ENCODE data around the gene SLC7A9.

GRCh38 chr19:32891609-32892008 is 22.0 kb upstream of the SLC7A9 start:
- TF ChIP-seq, protein P1, sequence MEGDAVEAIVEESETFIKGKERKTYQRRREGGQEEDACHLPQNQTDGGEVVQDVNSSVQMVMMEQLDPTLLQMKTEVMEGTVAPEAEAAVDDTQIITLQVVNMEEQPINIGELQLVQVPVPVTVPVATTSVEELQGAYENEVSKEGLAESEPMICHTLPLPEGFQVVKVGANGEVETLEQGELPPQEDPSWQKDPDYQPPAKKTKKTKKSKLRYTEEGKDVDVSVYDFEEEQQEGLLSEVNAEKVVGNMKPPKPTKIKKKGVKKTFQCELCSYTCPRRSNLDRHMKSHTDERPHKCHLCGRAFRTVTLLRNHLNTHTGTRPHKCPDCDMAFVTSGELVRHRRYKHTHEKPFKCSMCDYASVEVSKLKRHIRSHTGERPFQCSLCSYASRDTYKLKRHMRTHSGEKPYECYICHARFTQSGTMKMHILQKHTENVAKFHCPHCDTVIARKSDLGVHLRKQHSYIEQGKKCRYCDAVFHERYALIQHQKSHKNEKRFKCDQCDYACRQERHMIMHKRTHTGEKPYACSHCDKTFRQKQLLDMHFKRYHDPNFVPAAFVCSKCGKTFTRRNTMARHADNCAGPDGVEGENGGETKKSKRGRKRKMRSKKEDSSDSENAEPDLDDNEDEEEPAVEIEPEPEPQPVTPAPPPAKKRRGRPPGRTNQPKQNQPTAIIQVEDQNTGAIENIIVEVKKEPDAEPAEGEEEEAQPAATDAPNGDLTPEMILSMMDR (IDR thresholded peaks at IDR 0.05), result no peak
- no peak for TF ChIP-seq POLR2AphosphoS5 (IDR thresholded peaks at IDR 0.05)
- no peak for TF ChIP-seq EP300 (IDR thresholded peaks at IDR 0.05)

All from gastroesophageal sphincter (tissue), 3 donors.